ENCODE measurements around the gene PRICKLE3. TPM values are rescaled to one million over a fixed set of nuclear protein-coding genes. Genes with fewer than 3 reads are reported as not detected.
A peak's percentile ranks its signal among the peaks of the same experiment; 100 is the strongest.

PRICKLE3 gene
- total RNA-seq, 2 experiments from 2014 or later, result 1.8 to 2.3 TPM

GRCh38 chrX:49191574-49192011, 5.4 kb upstream of the PRICKLE3 start:
- CTCF ChIA-PET, result interaction anchor here (0.6 to 1.3 kb wide), 2 partner anchors 36 to 568 kb away, joined by 4 read pairs; no protein-coding TSS in a partner anchor
- POLR2A ChIA-PET, result interaction anchor here (0.7 to 4.8 kb wide), 16 partner anchors 9 to 936 kb away, joined by 3 to 50 read pairs (median 6); partner anchors contain the start of genes CACNA1F, CCDC22, GRIPAP1 and OTUD5
- peak overlapping the region; percentile 70 to 72 for H3K27ac ChIP-seq (ENCODE audit: low read depth in 1 of 2, low read length in 2 of 2)
- Mint-ChIP-seq H3K4me3 (peak overlapping the region; percentile 90), H3K27ac (peak overlapping the region; percentile 67), H3K36me3 (ENCODE audit: low read depth) (no peaks in the 10 kb centered on the region), H3K4me1 (ENCODE audit: low read depth) (peaks cover 28% of the 10 kb centered on the region), H3K27me3 (no peaks in the 10 kb centered on the region), H3K9me3 (no peaks in the 10 kb centered on the region)
- peak; percentile 8 for ATAC-seq (ENCODE audit: poor library complexity)
- DNase-seq, result peak in 4 of 14 experiments; percentile 5 to 62 (median 36)
- intact Hi-C loops (cut with DNase I, micrococcal nuclease), result loop anchor here (1.0 to 5.0 kb wide), 5 partner anchors 41 to 563 kb away; partner anchors contain the start of genes CACNA1F (in 1 of the 2) and PPP1R3F (in 1 of the 2)
- TF ChIP-seq CTCF (IDR thresholded peaks at IDR 0.05), result no peak
- no peaks in the 10 kb centered on the region for H3K36me3 ChIP-seq (ENCODE audit: insufficient read depth, low read length)
- H3K4me3 ChIP-seq (ENCODE audit: low read length), result peak overlapping the region; percentile 74
- no peaks in the 10 kb centered on the region for H3K27me3 ChIP-seq (ENCODE audit: control insufficient read depth in 1 of 2, insufficient read depth in 2 of 2, low read length in 2 of 2)
- peaks cover 24% of the 10 kb centered on the region for H3K4me1 ChIP-seq (ENCODE audit: insufficient read depth, low read length)
- no peaks in the 10 kb centered on the region for H3K9me3 ChIP-seq (ENCODE audit: control insufficient read depth in 1 of 2, insufficient read depth in 1 of 2, low read length in 2 of 2)

GRCh38 chrX:49190821-49191573, 4.8 kb upstream of the PRICKLE3 start:
- Histone ChIP-seq H3K4me1 (ENCODE audit: insufficient read depth, low read length) (peaks cover 29% of the 10 kb centered on the region), H3K4me3 (ENCODE audit: low read length) (peak overlapping the region; percentile 74), H3K9me3 (ENCODE audit: control insufficient read depth in 1 of 2, insufficient read depth in 1 of 2, low read length in 2 of 2) (no peaks in the 10 kb centered on the region), H3K27me3 (ENCODE audit: control insufficient read depth in 1 of 2, insufficient read depth in 2 of 2, low read length in 2 of 2) (no peaks in the 10 kb centered on the region), H3K36me3 (ENCODE audit: insufficient read depth, low read length) (no peaks in the 10 kb centered on the region), H3K27ac (ENCODE audit: low read depth in 1 of 2, low read length in 2 of 2) (peak overlapping the region; percentile 70 to 72)
- CTCF ChIA-PET, result interaction anchor here (0.6 to 2.0 kb wide), 4 partner anchors 24 to 567 kb away, joined by 4 to 6 read pairs (median 4); no protein-coding TSS in a partner anchor
- DNase-seq (peak; percentile 64 to 97 (median 79)), ATAC-seq (ENCODE audit: poor library complexity) (peak; percentile 88)
- H3K9me3 Mint-ChIP-seq, result no peaks in the 10 kb centered on the region
- H3K36me3 Mint-ChIP-seq (ENCODE audit: low read depth), result no peaks in the 10 kb centered on the region
- H3K27ac Mint-ChIP-seq, result peak overlapping the region; percentile 67
- intact Hi-C loops (cut with DNase I, micrococcal nuclease), result loop anchor here (1.0 to 5.0 kb wide), 4 partner anchors 41 to 563 kb away; partner anchors contain the start of genes CACNA1F (in 1 of the 2) and PPP1R3F (in 1 of the 2)
- H3K27me3 Mint-ChIP-seq, result no peaks in the 10 kb centered on the region
- POLR2A ChIA-PET, result interaction anchor here (0.7 to 4.8 kb wide), 19 partner anchors 10 to 1973 kb away, joined by 3 to 50 read pairs (median 4); partner anchors contain the start of genes CACNA1F, CCDC22, CDK16 and GRIPAP1
- peak overlapping the region; percentile 90 for H3K4me3 Mint-ChIP-seq
- H3K4me1 Mint-ChIP-seq (ENCODE audit: low read depth), result peaks cover 28% of the 10 kb centered on the region
- no peak for TF ChIP-seq CTCF (IDR thresholded peaks at IDR 0.05)

- H3K9me3 Mint-ChIP-seq, result no peaks in the 10 kb centered on the region
- Histone ChIP-seq H3K36me3 (ENCODE audit: insufficient read depth, low read length) (no peaks in the 10 kb centered on the region), H3K27ac (ENCODE audit: low read depth in 1 of 2, low read length in 2 of 2) (no peak overlapping the region), H3K27me3 (ENCODE audit: control insufficient read depth in 1 of 2, insufficient read depth in 2 of 2, low read length in 2 of 2) (no peaks in the 10 kb centered on the region), H3K4me3 (ENCODE audit: low read length) (no peak overlapping the region), H3K4me1 (ENCODE audit: insufficient read depth, low read length) (peaks cover 39% of the 10 kb centered on the region), H3K9me3 (ENCODE audit: control insufficient read depth in 1 of 2, insufficient read depth in 1 of 2, low read length in 2 of 2) (no peaks in the 10 kb centered on the region)
- intact Hi-C loops (cut with DNase I, micrococcal nuclease), result loop anchor here in 1 of 2 experiments (5.0 kb wide), 2 partner anchors 43 to 563 kb away; partner anchors contain the start of gene CACNA1F
- TF ChIP-seq CTCF (IDR thresholded peaks at IDR 0.05), result no peak
- POLR2A ChIA-PET, result interaction anchor here (0.7 to 4.8 kb wide), 2 partner anchors 23 to 252 kb away, joined by 4 to 50 read pairs; no protein-coding TSS in a partner anchor
- ATAC-seq (ENCODE audit: poor library complexity) (no peak), DNase-seq (no peak)
- peak overlapping the region; percentile 67 for H3K27ac Mint-ChIP-seq
- CTCF ChIA-PET, result interaction anchor here (1.0 to 2.0 kb wide), 2 partner anchors 23 to 26 kb away, joined by 3 to 6 read pairs; no protein-coding TSS in a partner anchor
- H3K27me3 Mint-ChIP-seq, result no peaks in the 10 kb centered on the region
- H3K4me1 Mint-ChIP-seq (ENCODE audit: low read depth), result peaks cover 35% of the 10 kb centered on the region
- peak overlapping the region; percentile 67 for H3K4me3 Mint-ChIP-seq
- no peaks in the 10 kb centered on the region for H3K36me3 Mint-ChIP-seq (ENCODE audit: low read depth)
These were observed 3.4 kb upstream of the PRICKLE3 start for GRCh38 chrX:49189606-49190005.
